ENCODE measurements around the gene PARD3.

Gene PARD3

DNA sequence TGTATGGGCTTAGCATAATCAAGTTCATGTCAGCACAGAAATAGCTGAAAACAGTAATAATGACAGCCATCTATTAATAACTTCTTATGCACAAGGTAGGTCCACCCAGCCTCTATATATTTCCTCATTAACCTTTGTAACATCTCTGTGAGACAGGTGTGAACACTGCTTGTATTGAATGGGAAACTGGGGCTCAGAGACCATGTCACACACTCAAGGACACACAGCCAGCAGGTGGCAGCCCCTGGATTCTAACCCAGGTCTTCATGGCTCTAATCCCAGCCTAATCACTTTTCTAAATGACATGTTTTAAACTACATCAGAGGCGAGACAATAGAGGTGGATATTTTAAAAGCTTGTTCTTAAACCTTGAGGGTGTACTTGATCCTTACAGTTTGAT is 591.4 kb downstream of the PARD3 start:
- DNase-seq, result no peak
- ChIA-PET CTCF (interaction anchor here (1.1 to 4.2 kb wide), 2 partner anchors 12 to 147 kb away, joined by 3 to 16 read pairs; no protein-coding TSS in a partner anchor), POLR2A (no interaction called here)
- Histone ChIP-seq H3K4me1 (ENCODE audit: control extremely low read depth in 1 of 4, control insufficient read depth in 4 of 4, insufficient read depth in 4 of 4, low read length in 3 of 4) (peaks cover 0 to 19% (median 7%) of the 10 kb centered on the region in 4 experiments), H3K27ac (ENCODE audit: insufficient read depth in 1 of 2, low read depth in 1 of 2, low read length in 2 of 2, poor library complexity in 1 of 2, severe bottlenecking in 2 of 2) (no peak overlapping the region), H3K9me3 (ENCODE audit: control extremely low read depth in 1 of 5, control insufficient read depth in 4 of 5, insufficient read depth in 2 of 5, low read depth in 1 of 5, low read length in 4 of 5) (peaks cover 0 to 6% (median 0%) of the 10 kb centered on the region in 5 experiments), H3K36me3 (ENCODE audit: control insufficient read depth in 4 of 4, insufficient read depth in 4 of 4, low read length in 3 of 4) (no peaks in the 10 kb centered on the region), H3K4me3 (ENCODE audit: control insufficient read depth in 1 of 7, extremely low read depth in 1 of 7, insufficient read depth in 4 of 7, low read depth in 2 of 7, low read length in 6 of 7) (no peak overlapping the region), H3K27me3 (replicated peaks in 2 of 5; ENCODE audit: control insufficient read depth in 4 of 5, insufficient read depth in 5 of 5, low read length in 4 of 5) (no peaks in the 10 kb centered on the region)
- WGBS (ENCODE audit: insufficient coverage), result 100% methylated on average over 1 of the region's 1 CpG

DNA sequence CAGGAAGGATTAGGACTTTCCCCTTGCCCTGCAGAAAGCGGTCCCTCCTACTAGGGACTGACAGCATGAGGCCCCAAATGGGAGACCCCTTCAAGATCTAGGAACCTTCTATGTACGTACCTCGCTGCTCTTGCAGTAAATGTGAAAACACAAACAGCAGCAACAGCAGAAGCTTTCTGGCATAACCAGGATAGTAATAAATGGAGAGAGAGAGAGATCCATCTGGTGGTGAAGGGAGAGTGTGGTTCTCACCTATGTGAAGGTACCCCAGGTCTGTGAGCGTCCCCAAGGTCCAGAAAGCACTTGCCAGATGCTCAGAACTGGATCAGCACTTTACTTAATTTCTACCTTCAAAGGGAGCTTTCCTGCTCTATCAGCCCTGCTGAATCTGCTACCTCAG is 592.7 kb downstream of the PARD3 start:
- Histone ChIP-seq H3K9me3 (ENCODE audit: control extremely low read depth in 1 of 5, control insufficient read depth in 4 of 5, insufficient read depth in 2 of 5, low read depth in 1 of 5, low read length in 4 of 5) (peaks cover 0 to 6% (median 0%) of the 10 kb centered on the region in 5 experiments), H3K36me3 (ENCODE audit: control insufficient read depth in 4 of 4, insufficient read depth in 4 of 4, low read length in 3 of 4) (no peaks in the 10 kb centered on the region), H3K4me1 (ENCODE audit: control extremely low read depth in 1 of 4, control insufficient read depth in 4 of 4, insufficient read depth in 4 of 4, low read length in 3 of 4) (peaks cover 0 to 15% (median 7%) of the 10 kb centered on the region in 4 experiments), H3K4me3 (ENCODE audit: control insufficient read depth in 1 of 7, extremely low read depth in 1 of 7, insufficient read depth in 4 of 7, low read depth in 2 of 7, low read length in 6 of 7) (no peak overlapping the region), H3K27me3 (replicated peaks in 2 of 5; ENCODE audit: control insufficient read depth in 4 of 5, insufficient read depth in 5 of 5, low read length in 4 of 5) (no peaks in the 10 kb centered on the region), H3K27ac (ENCODE audit: insufficient read depth in 1 of 2, low read depth in 1 of 2, low read length in 2 of 2, poor library complexity in 1 of 2, severe bottlenecking in 2 of 2) (no peak overlapping the region)
- 96% methylated on average over 4 of the region's 4 CpGs for WGBS (ENCODE audit: insufficient coverage)
- DNase-seq, result no peak
- POLR2A ChIA-PET, result no interaction called here
- CTCF ChIA-PET, result interaction anchor here (4.2 kb wide), 1 partner anchor 13 kb away, joined by 16 read pairs; no protein-coding TSS in a partner anchor

DNA sequence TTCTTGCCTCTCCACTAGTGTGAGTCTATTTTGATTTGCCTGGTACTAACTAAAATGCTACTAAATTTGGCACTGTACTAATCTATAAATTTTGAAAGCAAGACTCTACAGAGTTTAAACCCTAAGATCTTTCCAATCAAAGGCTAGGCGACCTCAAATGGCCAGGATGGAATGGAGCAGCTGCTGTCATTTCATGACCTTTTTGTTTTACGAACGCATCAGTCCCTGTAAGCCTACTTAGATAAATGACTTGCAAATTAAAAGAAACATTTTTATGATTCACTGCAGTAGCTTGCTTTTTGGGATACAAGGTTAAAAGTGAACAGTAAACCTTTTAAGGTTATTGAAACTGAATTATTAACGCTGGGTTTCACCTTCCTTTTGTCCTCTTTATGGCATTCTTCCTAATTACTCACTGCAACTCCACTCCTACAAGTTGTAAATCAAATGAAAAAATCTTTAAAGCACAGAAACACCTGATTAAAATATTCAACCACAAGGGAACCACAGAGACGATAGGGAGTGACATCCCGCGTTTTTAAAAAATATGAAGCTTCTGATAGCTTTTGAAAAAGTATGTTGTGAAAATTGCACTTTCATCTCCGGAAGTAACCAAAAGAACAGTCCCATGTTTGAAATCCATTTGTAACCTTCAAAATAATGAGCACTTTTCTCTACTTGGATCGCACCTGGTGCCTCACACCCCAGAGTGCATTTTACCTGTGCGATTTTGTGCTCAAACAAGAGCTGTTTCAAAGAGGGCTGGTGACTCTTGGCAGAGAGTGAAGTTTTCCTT is 595.1 kb downstream of the PARD3 start:
- 87% methylated on average over 3 of the region's 10 CpGs for WGBS (ENCODE audit: insufficient coverage)
- POLR2A ChIA-PET, result no interaction called here

DNA sequence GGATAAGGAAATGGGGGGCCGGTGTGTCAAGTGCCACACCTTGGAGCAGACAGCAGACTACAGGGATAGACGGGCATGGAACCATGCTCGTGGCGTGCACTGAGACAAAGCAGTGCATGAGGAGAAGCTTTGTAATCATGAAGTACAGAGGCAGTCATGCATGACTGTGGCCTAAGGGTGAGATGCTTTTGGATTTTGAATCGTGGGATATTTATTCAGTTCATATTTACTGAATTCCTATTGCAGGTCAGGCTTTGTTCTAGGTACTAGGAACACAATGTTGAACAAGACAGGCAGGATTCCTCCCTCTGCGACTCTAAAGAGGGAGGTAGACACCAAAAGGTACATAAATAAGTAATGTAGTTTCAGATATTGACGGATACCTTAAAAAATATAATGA is 597.6 kb downstream of the PARD3 start:
- ChIA-PET POLR2A (no interaction called here), CTCF (no interaction called here)
- Histone ChIP-seq H3K4me3 (ENCODE audit: control insufficient read depth in 1 of 7, extremely low read depth in 1 of 7, insufficient read depth in 4 of 7, low read depth in 2 of 7, low read length in 6 of 7) (no peak overlapping the region), H3K4me1 (ENCODE audit: control extremely low read depth in 1 of 4, control insufficient read depth in 4 of 4, insufficient read depth in 4 of 4, low read length in 3 of 4) (peaks cover 0 to 4% (median under 1%) of the 10 kb centered on the region in 4 experiments), H3K27ac (ENCODE audit: insufficient read depth in 1 of 2, low read depth in 1 of 2, low read length in 2 of 2, poor library complexity in 1 of 2, severe bottlenecking in 2 of 2) (no peak overlapping the region), H3K9me3 (ENCODE audit: control extremely low read depth in 1 of 5, control insufficient read depth in 4 of 5, insufficient read depth in 2 of 5, low read depth in 1 of 5, low read length in 4 of 5) (no peaks in the 10 kb centered on the region), H3K36me3 (ENCODE audit: control insufficient read depth in 4 of 4, insufficient read depth in 4 of 4, low read length in 3 of 4) (no peaks in the 10 kb centered on the region), H3K27me3 (replicated peaks in 2 of 5; ENCODE audit: control insufficient read depth in 4 of 5, insufficient read depth in 5 of 5, low read length in 4 of 5) (no peaks in the 10 kb centered on the region)
- no peak for DNase-seq
- 100% methylated on average over 6 of the region's 7 CpGs for WGBS (ENCODE audit: insufficient coverage)

More for the DNA sequence above, 595.1 kb downstream of the PARD3 start:
- no peaks in the 10 kb centered on the region for H3K9me3 ChIP-seq (ENCODE audit: control extremely low read depth in 1 of 5, control insufficient read depth in 4 of 5, insufficient read depth in 2 of 5, low read depth in 1 of 5, low read length in 4 of 5)
- CTCF ChIA-PET, result interaction anchor here (1.0 kb wide), 1 partner anchor 14 kb away, joined by 3 read pairs; no protein-coding TSS in a partner anchor
- DNase-seq, result no peak
- H3K4me3 ChIP-seq (ENCODE audit: control insufficient read depth in 1 of 7, extremely low read depth in 1 of 7, insufficient read depth in 4 of 7, low read depth in 2 of 7, low read length in 6 of 7), result no peak overlapping the region
- H3K36me3 ChIP-seq (ENCODE audit: control insufficient read depth in 4 of 4, insufficient read depth in 4 of 4, low read length in 3 of 4), result no peaks in the 10 kb centered on the region
- H3K27me3 ChIP-seq (replicated peaks in 2 of 5; ENCODE audit: control insufficient read depth in 4 of 5, insufficient read depth in 5 of 5, low read length in 4 of 5), result no peaks in the 10 kb centered on the region
- H3K4me1 ChIP-seq (ENCODE audit: control extremely low read depth in 1 of 4, control insufficient read depth in 4 of 4, insufficient read depth in 4 of 4, low read length in 3 of 4), result peaks cover 0 to 15% (median 7%) of the 10 kb centered on the region in 4 experiments
- no peak overlapping the region for H3K27ac ChIP-seq (ENCODE audit: insufficient read depth in 1 of 2, low read depth in 1 of 2, low read length in 2 of 2, poor library complexity in 1 of 2, severe bottlenecking in 2 of 2)

DNA sequence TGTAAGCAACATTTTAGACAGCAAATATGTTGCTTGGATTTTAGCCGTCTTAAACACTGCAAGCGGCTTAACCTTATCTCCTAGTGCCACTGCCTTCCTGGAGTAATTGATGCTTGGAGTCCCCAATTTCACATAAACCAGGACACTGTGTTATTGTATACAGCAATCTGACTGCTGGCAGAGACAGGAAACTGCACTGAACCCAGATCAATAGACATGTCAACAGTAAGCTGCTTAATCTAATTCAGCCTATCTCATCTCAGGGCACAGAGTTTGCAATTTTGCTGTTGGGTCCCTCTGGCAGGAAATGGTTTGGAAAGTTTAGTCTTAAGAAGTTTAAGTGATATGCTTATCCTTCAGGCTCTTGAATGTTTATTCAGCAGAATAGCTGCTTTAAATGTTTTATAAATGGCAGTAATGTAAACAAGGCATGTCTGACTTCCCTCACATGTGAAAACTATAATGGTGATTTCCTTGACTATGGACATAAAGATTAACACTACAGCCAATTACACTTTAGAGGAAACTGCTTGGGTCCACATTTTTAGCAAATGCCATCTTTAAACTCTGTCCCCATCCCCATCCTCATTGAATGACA is 598.6 kb downstream of the PARD3 start:
- WGBS (ENCODE audit: insufficient coverage), result 100% methylated on average over 2 of the region's 2 CpGs
- CTCF ChIA-PET, result no interaction called here
- H3K4me3 ChIP-seq (ENCODE audit: control insufficient read depth in 1 of 7, extremely low read depth in 1 of 7, insufficient read depth in 4 of 7, low read depth in 2 of 7, low read length in 6 of 7), result no peak overlapping the region
- no peak for DNase-seq
- H3K9me3 ChIP-seq (ENCODE audit: control extremely low read depth in 1 of 5, control insufficient read depth in 4 of 5, insufficient read depth in 2 of 5, low read depth in 1 of 5, low read length in 4 of 5), result no peaks in the 10 kb centered on the region
- H3K27me3 ChIP-seq (replicated peaks in 2 of 5; ENCODE audit: control insufficient read depth in 4 of 5, insufficient read depth in 5 of 5, low read length in 4 of 5), result no peaks in the 10 kb centered on the region
- H3K4me1 ChIP-seq (ENCODE audit: control extremely low read depth in 1 of 4, control insufficient read depth in 4 of 4, insufficient read depth in 4 of 4, low read length in 3 of 4), result no peaks in the 10 kb centered on the region
- no peaks in the 10 kb centered on the region for H3K36me3 ChIP-seq (ENCODE audit: control insufficient read depth in 4 of 4, insufficient read depth in 4 of 4, low read length in 3 of 4)
- POLR2A ChIA-PET, result no interaction called here
- H3K27ac ChIP-seq (ENCODE audit: insufficient read depth in 1 of 2, low read depth in 1 of 2, low read length in 2 of 2, poor library complexity in 1 of 2, severe bottlenecking in 2 of 2), result no peak overlapping the region

DNA sequence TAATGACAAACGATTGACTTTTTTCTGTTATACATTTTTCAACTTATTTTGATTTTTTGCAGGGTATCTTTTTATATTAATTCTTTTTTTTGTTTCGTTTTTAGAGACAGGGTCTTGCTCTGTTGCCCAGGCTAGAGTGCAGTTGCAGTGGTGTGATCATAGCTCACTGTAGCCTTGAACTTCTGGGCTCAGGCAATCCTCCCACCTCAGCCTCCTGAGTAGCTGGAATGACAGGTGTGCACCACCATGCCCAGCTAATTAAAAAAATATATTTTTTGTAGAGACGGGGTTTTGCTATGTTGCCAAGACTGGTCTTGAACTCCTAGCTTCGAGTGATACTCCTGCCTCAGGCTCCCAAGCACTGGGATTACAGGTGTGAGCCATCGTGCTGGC is 601.3 kb downstream of the PARD3 start:
- 100% methylated on average over 2 of the region's 5 CpGs for WGBS (ENCODE audit: insufficient coverage)
- Histone ChIP-seq H3K4me3 (ENCODE audit: control insufficient read depth in 1 of 7, extremely low read depth in 1 of 7, insufficient read depth in 4 of 7, low read depth in 2 of 7, low read length in 6 of 7) (no peak overlapping the region), H3K27me3 (replicated peaks in 2 of 5; ENCODE audit: control insufficient read depth in 4 of 5, insufficient read depth in 5 of 5, low read length in 4 of 5) (no peaks in the 10 kb centered on the region), H3K9me3 (ENCODE audit: control extremely low read depth in 1 of 5, control insufficient read depth in 4 of 5, insufficient read depth in 2 of 5, low read depth in 1 of 5, low read length in 4 of 5) (no peaks in the 10 kb centered on the region), H3K27ac (ENCODE audit: insufficient read depth in 1 of 2, low read depth in 1 of 2, low read length in 2 of 2, poor library complexity in 1 of 2, severe bottlenecking in 2 of 2) (no peak overlapping the region), H3K4me1 (ENCODE audit: control extremely low read depth in 1 of 4, control insufficient read depth in 4 of 4, insufficient read depth in 4 of 4, low read length in 3 of 4) (no peaks in the 10 kb centered on the region), H3K36me3 (ENCODE audit: control insufficient read depth in 4 of 4, insufficient read depth in 4 of 4, low read length in 3 of 4) (no peaks in the 10 kb centered on the region)
- DNase-seq, result no peak
- CTCF ChIA-PET, result no interaction called here
- POLR2A ChIA-PET, result no interaction called here

DNA sequence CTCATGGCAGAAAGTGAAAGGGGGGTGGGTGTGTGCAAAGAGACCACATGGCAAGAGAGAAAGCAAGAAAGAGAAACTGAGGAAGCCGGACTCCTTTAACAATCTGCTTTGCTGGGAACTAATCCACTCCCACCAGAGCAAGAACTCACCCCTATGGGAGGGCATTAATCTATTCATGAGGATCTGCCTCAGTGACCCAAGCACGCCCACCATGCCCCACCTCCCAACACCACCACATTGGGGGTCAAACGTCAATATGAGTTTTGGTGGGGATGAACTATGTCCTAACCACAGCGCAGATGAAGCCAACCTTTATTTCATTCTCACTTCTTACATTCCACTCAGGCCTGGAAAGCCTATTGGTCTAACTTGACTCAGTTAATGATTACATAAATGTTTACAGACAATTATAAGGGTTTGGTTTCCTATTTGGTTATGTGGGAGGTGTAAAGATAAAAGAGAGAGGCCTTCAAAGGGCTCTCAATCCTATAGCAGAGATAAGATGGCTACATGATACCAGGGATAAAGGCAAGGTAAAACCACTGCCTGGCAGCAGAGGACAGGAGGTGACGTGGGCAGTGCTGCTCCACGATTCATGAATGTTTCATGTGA is 601.8 kb downstream of the PARD3 start:
- POLR2A ChIA-PET, result no interaction called here

More for the DNA sequence above, 601.8 kb downstream of the PARD3 start:
- Histone ChIP-seq H3K36me3 (ENCODE audit: control insufficient read depth in 4 of 4, insufficient read depth in 4 of 4, low read length in 3 of 4) (no peaks in the 10 kb centered on the region), H3K27me3 (replicated peaks in 2 of 5; ENCODE audit: control insufficient read depth in 4 of 5, insufficient read depth in 5 of 5, low read length in 4 of 5) (no peaks in the 10 kb centered on the region), H3K4me1 (ENCODE audit: control extremely low read depth in 1 of 4, control insufficient read depth in 4 of 4, insufficient read depth in 4 of 4, low read length in 3 of 4) (no peaks in the 10 kb centered on the region), H3K27ac (ENCODE audit: insufficient read depth in 1 of 2, low read depth in 1 of 2, low read length in 2 of 2, poor library complexity in 1 of 2, severe bottlenecking in 2 of 2) (no peak overlapping the region), H3K4me3 (ENCODE audit: control insufficient read depth in 1 of 7, extremely low read depth in 1 of 7, insufficient read depth in 4 of 7, low read depth in 2 of 7, low read length in 6 of 7) (no peak overlapping the region), H3K9me3 (ENCODE audit: control extremely low read depth in 1 of 5, control insufficient read depth in 4 of 5, insufficient read depth in 2 of 5, low read depth in 1 of 5, low read length in 4 of 5) (no peaks in the 10 kb centered on the region)
- DNase-seq, result no peak
- whole genome bisulfite sequencing (ENCODE audit: insufficient coverage), result 100% methylated on average over 1 of the region's 6 CpGs
- CTCF ChIA-PET, result no interaction called here
